ENCODE results near the gene DNAI1.

GRCh38 chr9:34484678-34485077 is 26.1 kb downstream of the DNAI1 start:
- TF ChIP-seq CTCF (conservative IDR thresholded peaks at IDR 0.05; ENCODE audit: low read depth, low read length) = no peak
- no peak for TF ChIP-seq EZH2phosphoT487 (IDR thresholded peaks at IDR 0.05; ENCODE audit: borderline replicate concordance, low read length)

Data from PC-3 (cell line).